Esophagus muscularis mucosa (tissue), 4 donors: ENCODE measurements around the gene PKP4.

Experiments
- EP300 ChIP-seq: sonication (generic); formaldehyde crosslinking; IDR thresholded peaks from one replicate; pipeline ENCODE4 v1.6.1; 2017; ENCODE audit warnings: antibody characterized with exemption
- POLR2A ChIP-seq: fragments of 450-650 bp; IDR thresholded peaks from one replicate; pipeline ENCODE4 v1.6.1; 2017; ENCODE audit warnings: antibody characterized with exemption, moderate library complexity, mild to moderate bottlenecking, low read depth
- POLR2AphosphoS5 ChIP-seq, 2 donors: sonication (generic); formaldehyde crosslinking; IDR thresholded peaks; one replicate each; pipeline ENCODE4 v1.6.1; 2017; ENCODE audit warnings: antibody characterized with exemption in 2 of 2
- TF ChIP-seq, protein P1 (sequence below), 3 experiments: fragments of 200-600 bp in 2 of 3; fragments of 450-650 bp in 1 of 3; sonication (generic) in 2 of 3; IDR thresholded peaks; one replicate each; pipeline ENCODE4 v1.5.1; 2017 to 2019; ENCODE audit warnings: antibody characterized with exemption in 3 of 3, mild to moderate bottlenecking in 2 of 3, moderate library complexity in 1 of 3

DNA sequence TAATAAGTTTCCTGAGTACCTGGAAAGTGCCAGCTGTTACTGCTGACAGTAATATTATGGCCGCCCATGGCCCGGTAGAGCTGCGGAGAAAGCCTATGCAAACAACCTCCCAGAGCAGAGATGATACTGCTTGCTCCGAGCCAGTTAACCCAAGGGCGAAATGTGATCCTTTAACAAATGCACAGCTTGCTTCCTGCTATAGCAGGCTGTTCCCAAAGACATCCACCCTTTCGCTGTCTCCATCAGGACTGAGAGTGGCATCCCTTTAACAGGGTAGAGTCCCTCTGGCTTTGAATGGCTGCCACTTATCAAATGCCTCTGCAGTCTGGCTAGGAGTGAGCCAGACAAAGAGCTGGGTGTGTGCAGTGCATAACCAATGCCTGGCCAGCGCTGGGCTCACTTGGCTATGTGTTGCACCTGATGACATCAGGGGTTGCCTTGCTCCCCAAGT, 268.7 kb downstream of the PKP4 start:
- TF ChIP-seq, protein P1, sequence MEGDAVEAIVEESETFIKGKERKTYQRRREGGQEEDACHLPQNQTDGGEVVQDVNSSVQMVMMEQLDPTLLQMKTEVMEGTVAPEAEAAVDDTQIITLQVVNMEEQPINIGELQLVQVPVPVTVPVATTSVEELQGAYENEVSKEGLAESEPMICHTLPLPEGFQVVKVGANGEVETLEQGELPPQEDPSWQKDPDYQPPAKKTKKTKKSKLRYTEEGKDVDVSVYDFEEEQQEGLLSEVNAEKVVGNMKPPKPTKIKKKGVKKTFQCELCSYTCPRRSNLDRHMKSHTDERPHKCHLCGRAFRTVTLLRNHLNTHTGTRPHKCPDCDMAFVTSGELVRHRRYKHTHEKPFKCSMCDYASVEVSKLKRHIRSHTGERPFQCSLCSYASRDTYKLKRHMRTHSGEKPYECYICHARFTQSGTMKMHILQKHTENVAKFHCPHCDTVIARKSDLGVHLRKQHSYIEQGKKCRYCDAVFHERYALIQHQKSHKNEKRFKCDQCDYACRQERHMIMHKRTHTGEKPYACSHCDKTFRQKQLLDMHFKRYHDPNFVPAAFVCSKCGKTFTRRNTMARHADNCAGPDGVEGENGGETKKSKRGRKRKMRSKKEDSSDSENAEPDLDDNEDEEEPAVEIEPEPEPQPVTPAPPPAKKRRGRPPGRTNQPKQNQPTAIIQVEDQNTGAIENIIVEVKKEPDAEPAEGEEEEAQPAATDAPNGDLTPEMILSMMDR (IDR thresholded peaks at IDR 0.05), result no peak
- TF ChIP-seq POLR2A, result no peak
- no peak for TF ChIP-seq EP300
- no peak for TF ChIP-seq POLR2AphosphoS5 (IDR thresholded peaks at IDR 0.05)
